Mesenchymal stem cell (in vitro differentiated cells and primary cell): ENCODE data around the gene NEGR1.

Source experiments
- DNase-seq: peaks from one replicate; pipeline ENCODE4 v3.0.0-alpha.2; 2013
- H2AFZ ChIP-seq: one replicate; pipeline ENCODE4 v1.6.1; 2013; ENCODE audit warnings: low read depth, mild to moderate bottlenecking, control low read depth, inconsistent platforms, low read length, moderate library complexity
- H2AK5ac ChIP-seq: 2 replicates; pipeline ENCODE4 v1.6.1; 2013; ENCODE audit warnings: low read length, moderate library complexity, mild to moderate bottlenecking, inconsistent platforms; ENCODE audit not compliant: severe bottlenecking
- H2BK120ac ChIP-seq: one replicate; pipeline ENCODE4 v1.6.1; 2013; ENCODE audit warnings: low read depth, mild to moderate bottlenecking, inconsistent platforms, low read length, moderate library complexity
- H2BK12ac ChIP-seq, 2 experiments: one replicate each; pipeline ENCODE4 v1.6.1; 2013; ENCODE audit warnings: inconsistent platforms in 2 of 2, low read length in 2 of 2, mild to moderate bottlenecking in 2 of 2, moderate library complexity in 2 of 2, control low read depth in 1 of 2
- H2BK15ac ChIP-seq: one replicate; pipeline ENCODE4 v1.6.1; 2013; ENCODE audit warnings: mild to moderate bottlenecking, low read depth, inconsistent platforms; ENCODE audit not compliant: poor library complexity, severe bottlenecking
- H2BK5ac ChIP-seq: 2 replicates; pipeline ENCODE4 v1.6.1; 2013; ENCODE audit warnings: low read depth, mild to moderate bottlenecking, low read length, control low read depth, inconsistent platforms; ENCODE audit not compliant: poor library complexity, severe bottlenecking
- H3K14ac ChIP-seq, 2 experiments: one replicate each; pipeline ENCODE4 v1.6.1; 2013; ENCODE audit warnings: inconsistent platforms in 2 of 2, low read length in 2 of 2, control low read depth in 1 of 2, mild to moderate bottlenecking in 1 of 2, moderate library complexity in 1 of 2
- H3K18ac ChIP-seq, 2 experiments: one replicate each; pipeline ENCODE4 v1.6.1; 2013; ENCODE audit warnings: inconsistent platforms in 2 of 2, low read length in 2 of 2, control low read depth in 1 of 2, low read depth in 1 of 2, mild to moderate bottlenecking in 1 of 2
- H3K23ac ChIP-seq, 2 experiments: one replicate each; pipeline ENCODE4 v1.6.1; 2013; ENCODE audit warnings: inconsistent platforms in 2 of 2, low read length in 2 of 2, mild to moderate bottlenecking in 2 of 2, moderate library complexity in 2 of 2, control low read depth in 1 of 2
- H3K27ac ChIP-seq: 2 replicates; pipeline ENCODE4 v1.5.1; 2013; ENCODE audit warnings: mild to moderate bottlenecking, moderate library complexity, low read length, control low read depth, inconsistent platforms; ENCODE audit not compliant: poor library complexity, severe bottlenecking
- H3K27me3 ChIP-seq, 2 experiments: 2 replicates each; pipeline versions ENCODE4 v1.6.1 to v1.7.0; 2013; ENCODE audit warnings: low read length in 2 of 2, mild to moderate bottlenecking in 2 of 2, moderate library complexity in 2 of 2, control low read depth in 1 of 2, inconsistent platforms in 1 of 2; ENCODE audit not compliant: control insufficient read depth in 1 of 2, insufficient read depth in 1 of 2
- H3K36me3 ChIP-seq, 2 experiments: 2 replicates each; pipeline versions ENCODE4 v1.6.1 to v1.7.0; 2013; ENCODE audit warnings: low read length in 2 of 2, control low read depth in 1 of 2, inconsistent platforms in 1 of 2, low read depth in 1 of 2, mild to moderate bottlenecking in 1 of 2; ENCODE audit not compliant: insufficient read depth in 2 of 2, control insufficient read depth in 1 of 2
- H3K4ac ChIP-seq, 2 experiments: one replicate each; pipeline ENCODE4 v1.6.1; 2013; ENCODE audit warnings: inconsistent platforms in 2 of 2, low read length in 2 of 2, mild to moderate bottlenecking in 2 of 2, moderate library complexity in 2 of 2, control low read depth in 1 of 2, low read depth in 1 of 2
- H3K4me1 ChIP-seq: 2 replicates; pipeline ENCODE4 v1.6.1; 2013; ENCODE audit warnings: low read depth, low read length, control low read depth; ENCODE audit not compliant: control insufficient read depth, insufficient read depth
- H3K4me2 ChIP-seq: 2 replicates; pipeline ENCODE4 v1.6.1; 2013; ENCODE audit warnings: low read length, mild to moderate bottlenecking, inconsistent platforms; ENCODE audit not compliant: poor library complexity, severe bottlenecking
- H3K4me3 ChIP-seq, 2 experiments: 2 replicates each; pipeline versions ENCODE4 v1.5.1 to v1.7.0; 2013; ENCODE audit warnings: low read length in 2 of 2, mild to moderate bottlenecking in 2 of 2, control low read depth in 1 of 2, low read depth in 1 of 2; ENCODE audit not compliant: insufficient read depth in 1 of 2
- H3K79me1 ChIP-seq: replicated peaks from 2 replicates; pipeline ENCODE4 v1.6.1; 2013; ENCODE audit warnings: mild to moderate bottlenecking, control low read depth, low read length, inconsistent platforms; ENCODE audit not compliant: poor library complexity, severe bottlenecking
- H3K9ac ChIP-seq: 2 replicates; pipeline ENCODE4 v1.7.0; 2013; ENCODE audit warnings: mild to moderate bottlenecking, low read length, moderate library complexity
- H3K9me3 ChIP-seq: 2 replicates; pipeline ENCODE4 v1.7.0; 2013; ENCODE audit warnings: mild to moderate bottlenecking, low read length; ENCODE audit not compliant: control insufficient read depth
- H4K8ac ChIP-seq: one replicate; pipeline ENCODE4 v1.6.1; 2013; ENCODE audit warnings: inconsistent platforms, mild to moderate bottlenecking, low read length, moderate library complexity
- H4K91ac ChIP-seq: one replicate; pipeline ENCODE4 v1.6.1; 2013; ENCODE audit warnings: mild to moderate bottlenecking, low read length, inconsistent platforms
- WGBS: methylation state at CpG from one replicate; pipeline ENCODE4 v1.1.7; 2013; ENCODE audit warnings: mixed read lengths; 5-methylcytosine and 5-hydroxymethylcytosine counted together

The NEGR1 gene

DNA sequence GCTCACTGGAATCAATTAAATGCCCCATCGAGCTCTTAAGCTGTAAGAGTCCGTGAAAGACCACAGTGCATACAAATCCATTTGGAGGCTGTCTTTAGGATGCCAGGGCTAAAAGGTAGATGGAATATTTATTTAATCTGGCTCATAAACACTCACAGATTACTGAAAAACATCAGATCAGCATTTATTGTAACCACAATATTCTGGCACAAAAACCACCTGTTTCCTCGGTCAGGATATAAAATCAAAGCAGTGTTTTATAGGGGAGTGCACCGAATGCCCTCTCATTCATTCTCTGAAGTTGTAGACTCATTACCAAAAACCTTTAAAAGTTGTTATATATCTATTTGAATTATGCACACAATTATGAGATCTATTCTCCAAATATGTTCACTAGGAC is 500.9 kb downstream of the NEGR1 start:
- Histone ChIP-seq H3K23ac (no peak overlapping the region), H2AK5ac (no peak overlapping the region), H4K91ac (no peak overlapping the region), H3K27ac (no peak overlapping the region), H3K9me3 (no peaks in the 10 kb centered on the region), H3K27me3 (no peaks in the 10 kb centered on the region), H3K4me1 (peaks cover 2% of the 10 kb centered on the region), H3K4ac (no peak overlapping the region), H4K8ac (no peak overlapping the region), H3K4me2 (no peak overlapping the region), H3K18ac (no peak overlapping the region), H2BK12ac (no peak overlapping the region), H3K4me3 (no peak overlapping the region), H2BK5ac (no peak overlapping the region), H3K14ac (no peak overlapping the region), H3K79me1 (peaks cover 5% of the 10 kb centered on the region), H3K36me3 (no peaks in the 10 kb centered on the region), H2BK15ac (no peak overlapping the region), H2AFZ (no peak overlapping the region), H2BK120ac (no peak overlapping the region), H3K9ac (no peak overlapping the region)
- 97% methylated on average over 3 of the region's 4 CpGs for WGBS
- DNase-seq = no peak

DNA sequence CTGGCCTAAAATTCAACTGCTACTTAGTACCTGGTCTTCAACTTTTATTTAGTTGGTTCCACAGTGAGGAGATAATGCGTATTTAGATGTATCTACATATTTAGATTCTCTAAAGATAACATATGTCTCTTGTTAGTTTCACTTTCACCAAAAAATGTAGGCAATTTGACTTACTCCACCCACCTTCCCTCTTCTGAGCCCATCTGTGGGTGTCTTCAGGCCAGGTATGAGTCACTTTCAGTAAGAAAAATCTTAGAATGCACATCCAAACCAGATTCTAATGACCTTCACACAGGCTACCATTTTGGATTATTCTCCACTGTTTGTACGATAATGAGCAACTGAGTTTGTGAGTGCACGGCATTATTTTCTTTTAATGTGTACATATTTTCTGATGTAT is 501.7 kb downstream of the NEGR1 start:
- Histone ChIP-seq H2BK12ac (no peak overlapping the region), H3K79me1 (peaks cover 5% of the 10 kb centered on the region), H3K4me1 (peaks cover 2% of the 10 kb centered on the region), H4K91ac (no peak overlapping the region), H2AK5ac (no peak overlapping the region), H3K36me3 (peaks cover 0 to 1% of the 10 kb centered on the region in 2 experiments), H3K4me2 (no peak overlapping the region), H4K8ac (no peak overlapping the region), H3K27me3 (no peaks in the 10 kb centered on the region), H2BK15ac (no peak overlapping the region), H3K9me3 (no peaks in the 10 kb centered on the region), H3K9ac (no peak overlapping the region), H3K14ac (no peak overlapping the region), H3K27ac (no peak overlapping the region), H2BK120ac (no peak overlapping the region), H3K4me3 (no peak overlapping the region), H3K23ac (no peak overlapping the region), H3K18ac (no peak overlapping the region), H2AFZ (no peak overlapping the region), H2BK5ac (no peak overlapping the region), H3K4ac (no peak overlapping the region)
- WGBS = no CpG with 5 or more reads among the region's 3 CpGs
- DNase-seq = no peak

DNA sequence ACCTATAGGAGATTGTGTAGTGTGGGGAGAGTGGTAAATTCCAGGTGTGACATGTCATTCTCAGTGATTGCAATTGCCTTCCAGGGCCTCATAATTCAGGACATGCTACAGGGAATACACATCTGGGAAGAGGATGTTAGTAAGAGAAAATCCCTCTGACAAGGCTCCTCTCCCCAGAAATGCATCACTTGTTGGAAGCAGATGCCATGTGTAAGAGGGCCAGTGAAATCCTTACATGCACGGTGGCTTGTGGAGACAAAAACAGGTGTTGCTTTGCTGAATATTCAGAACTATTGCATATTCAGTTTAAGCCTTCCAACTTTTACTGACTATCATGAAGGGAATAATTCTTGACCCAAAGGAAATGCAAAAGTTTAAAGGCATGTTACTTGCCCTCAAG is 503.4 kb downstream of the NEGR1 start:
- Histone ChIP-seq H3K36me3 (peaks cover 0 to 5% of the 10 kb centered on the region in 2 experiments), H3K4ac (no peak overlapping the region), H2AK5ac (no peak overlapping the region), H3K4me1 (no peaks in the 10 kb centered on the region), H3K9me3 (no peaks in the 10 kb centered on the region), H2BK15ac (no peak overlapping the region), H3K79me1 (peaks cover 5% of the 10 kb centered on the region), H3K4me2 (no peak overlapping the region), H2AFZ (no peak overlapping the region), H3K27me3 (no peaks in the 10 kb centered on the region), H2BK120ac (no peak overlapping the region), H3K27ac (no peak overlapping the region), H3K18ac (no peak overlapping the region), H4K91ac (no peak overlapping the region), H3K23ac (no peak overlapping the region), H4K8ac (no peak overlapping the region), H3K4me3 (no peak overlapping the region), H2BK5ac (no peak overlapping the region), H3K9ac (no peak overlapping the region), H3K14ac (no peak overlapping the region), H2BK12ac (no peak overlapping the region)
- no CpG with 5 or more reads among the region's 1 CpG for WGBS
- no peak for DNase-seq

DNA sequence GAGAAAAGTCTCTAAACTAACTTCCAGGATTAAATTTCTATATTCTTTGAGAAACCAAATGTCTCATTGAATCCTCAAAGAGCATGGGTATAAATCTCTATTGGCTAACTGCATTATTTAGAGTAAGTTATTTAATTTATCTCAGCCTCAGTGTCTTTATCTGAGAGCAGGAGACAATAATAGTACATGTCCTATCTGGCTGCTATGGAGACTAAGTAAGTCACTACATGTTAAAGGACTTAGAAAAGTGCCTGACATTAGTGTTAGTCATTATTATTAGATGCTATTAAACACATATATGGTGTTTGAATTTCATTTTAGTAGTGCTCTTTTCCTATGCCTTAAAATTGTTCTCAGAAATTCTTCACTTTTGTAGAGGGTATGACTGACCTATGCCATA is 505.2 kb downstream of the NEGR1 start:
- Histone ChIP-seq H3K9me3 (no peaks in the 10 kb centered on the region), H2BK120ac (no peak overlapping the region), H4K91ac (no peak overlapping the region)

More for the DNA sequence above, 505.2 kb downstream of the NEGR1 start:
- H3K27ac ChIP-seq = no peak overlapping the region
- H3K4me3 ChIP-seq = no peak overlapping the region
- no peak overlapping the region for H2BK12ac ChIP-seq
- no peak overlapping the region for H3K9ac ChIP-seq
- H3K14ac ChIP-seq = no peak overlapping the region
- DNase-seq = no peak
- no peak overlapping the region for H2AK5ac ChIP-seq
- H3K4me1 ChIP-seq = no peaks in the 10 kb centered on the region
- no peak overlapping the region for H3K4ac ChIP-seq
- H2AFZ ChIP-seq = no peak overlapping the region
- no peak overlapping the region for H2BK5ac ChIP-seq
- H3K36me3 ChIP-seq = peaks cover 0 to 5% of the 10 kb centered on the region in 2 experiments
- H3K27me3 ChIP-seq = no peaks in the 10 kb centered on the region
- H4K8ac ChIP-seq = no peak overlapping the region
- H3K18ac ChIP-seq = no peak overlapping the region
- no peak overlapping the region for H3K23ac ChIP-seq
- H2BK15ac ChIP-seq = no peak overlapping the region
- peaks cover 5% of the 10 kb centered on the region for H3K79me1 ChIP-seq
- H3K4me2 ChIP-seq = no peak overlapping the region
